ENCODE results near the gene PAGR1.
"Not testable (repeated sequence)": the region's sequence is repeated elsewhere in the genome, so short reads cannot be mapped to it uniquely, and the experiment has no call there.

DNA sequence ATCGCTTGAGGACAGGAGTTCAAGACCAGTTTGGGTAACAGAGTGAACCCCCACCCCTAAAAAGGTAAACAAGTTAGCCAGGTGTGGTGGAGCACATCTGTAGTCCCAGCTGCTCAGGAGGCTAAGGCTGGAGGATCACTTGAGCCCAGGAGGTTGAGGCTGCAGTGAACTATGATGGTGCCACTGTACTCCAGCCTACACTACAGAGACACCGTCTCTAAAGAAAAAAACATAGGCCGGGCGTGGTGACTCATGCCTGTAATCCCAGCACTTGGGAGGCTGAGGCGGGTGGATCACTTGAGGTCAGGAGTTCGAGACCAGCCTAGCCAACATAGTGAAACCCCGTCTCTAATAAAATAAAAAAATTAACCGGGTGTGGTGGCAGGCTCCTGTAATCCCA, 53.1 kb downstream of the PAGR1 start:
- TF ChIP-seq, protein P1, sequence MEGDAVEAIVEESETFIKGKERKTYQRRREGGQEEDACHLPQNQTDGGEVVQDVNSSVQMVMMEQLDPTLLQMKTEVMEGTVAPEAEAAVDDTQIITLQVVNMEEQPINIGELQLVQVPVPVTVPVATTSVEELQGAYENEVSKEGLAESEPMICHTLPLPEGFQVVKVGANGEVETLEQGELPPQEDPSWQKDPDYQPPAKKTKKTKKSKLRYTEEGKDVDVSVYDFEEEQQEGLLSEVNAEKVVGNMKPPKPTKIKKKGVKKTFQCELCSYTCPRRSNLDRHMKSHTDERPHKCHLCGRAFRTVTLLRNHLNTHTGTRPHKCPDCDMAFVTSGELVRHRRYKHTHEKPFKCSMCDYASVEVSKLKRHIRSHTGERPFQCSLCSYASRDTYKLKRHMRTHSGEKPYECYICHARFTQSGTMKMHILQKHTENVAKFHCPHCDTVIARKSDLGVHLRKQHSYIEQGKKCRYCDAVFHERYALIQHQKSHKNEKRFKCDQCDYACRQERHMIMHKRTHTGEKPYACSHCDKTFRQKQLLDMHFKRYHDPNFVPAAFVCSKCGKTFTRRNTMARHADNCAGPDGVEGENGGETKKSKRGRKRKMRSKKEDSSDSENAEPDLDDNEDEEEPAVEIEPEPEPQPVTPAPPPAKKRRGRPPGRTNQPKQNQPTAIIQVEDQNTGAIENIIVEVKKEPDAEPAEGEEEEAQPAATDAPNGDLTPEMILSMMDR (IDR thresholded peaks at IDR 0.05), result not testable (repeated sequence)
- not testable (repeated sequence) for TF ChIP-seq POLR2A (IDR thresholded peaks at IDR 0.05)

Data from right lobe of liver (tissue), 4 donors.